Measurements from ENCODE around the gene ATF7.
"Not testable (repeated sequence)": the region's sequence is repeated elsewhere in the genome, so short reads cannot be mapped to it uniquely, and the experiment has no call there.

ATF7 gene

DNA sequence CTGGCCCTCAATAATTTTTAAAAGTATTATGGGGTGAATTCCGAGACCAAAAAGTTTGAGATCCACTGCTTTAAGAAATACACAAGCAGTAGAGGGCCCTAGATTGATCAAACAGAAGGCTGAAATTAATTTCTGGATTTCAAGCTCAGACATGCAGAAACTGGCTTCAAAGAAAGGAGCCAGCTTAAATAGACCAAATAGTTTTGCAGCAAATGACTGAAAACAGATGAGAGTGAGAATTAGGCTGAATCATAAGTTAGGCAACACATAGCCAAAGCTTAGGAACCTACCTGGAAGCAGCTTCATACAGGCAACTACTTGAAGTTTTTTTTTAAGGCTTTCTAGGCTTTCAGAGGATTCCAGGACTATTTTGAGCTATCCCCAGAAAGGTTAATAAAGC lies 12.4 kb downstream of the ATF7 start:
- H3K4me3 ChIP-seq (ENCODE audit: low read depth in 1 of 2, low read length in 2 of 2): no peak overlapping the region
- peaks cover 5% of the 10 kb centered on the region for H3K4me1 ChIP-seq (ENCODE audit: insufficient read depth, low read length)
- no peak overlapping the region for H2AFZ ChIP-seq (ENCODE audit: low read depth, low read length)
- no peak overlapping the region for H3K9ac ChIP-seq (ENCODE audit: low read depth, low read length)
- no peaks in the 10 kb centered on the region for H4K20me1 ChIP-seq (ENCODE audit: insufficient read depth, low read length)
- no peaks in the 10 kb centered on the region for H3K36me3 ChIP-seq (ENCODE audit: insufficient read depth, low read length)
- ATAC-seq (ENCODE audit: insufficient read depth, low read depth) (no peak), DNase-seq (no peak)
- H3K79me2 ChIP-seq (ENCODE audit: insufficient read depth, low read length): peaks cover 72% of the 10 kb centered on the region
- H3K4me2 ChIP-seq (ENCODE audit: insufficient read depth, low read length): no peak overlapping the region
- no peak overlapping the region for H3K27ac ChIP-seq (ENCODE audit: low read length)
- no peaks in the 10 kb centered on the region for H3K9me3 ChIP-seq (ENCODE audit: insufficient read depth, low read length, severe bottlenecking)
- TF ChIP-seq, protein P1, sequence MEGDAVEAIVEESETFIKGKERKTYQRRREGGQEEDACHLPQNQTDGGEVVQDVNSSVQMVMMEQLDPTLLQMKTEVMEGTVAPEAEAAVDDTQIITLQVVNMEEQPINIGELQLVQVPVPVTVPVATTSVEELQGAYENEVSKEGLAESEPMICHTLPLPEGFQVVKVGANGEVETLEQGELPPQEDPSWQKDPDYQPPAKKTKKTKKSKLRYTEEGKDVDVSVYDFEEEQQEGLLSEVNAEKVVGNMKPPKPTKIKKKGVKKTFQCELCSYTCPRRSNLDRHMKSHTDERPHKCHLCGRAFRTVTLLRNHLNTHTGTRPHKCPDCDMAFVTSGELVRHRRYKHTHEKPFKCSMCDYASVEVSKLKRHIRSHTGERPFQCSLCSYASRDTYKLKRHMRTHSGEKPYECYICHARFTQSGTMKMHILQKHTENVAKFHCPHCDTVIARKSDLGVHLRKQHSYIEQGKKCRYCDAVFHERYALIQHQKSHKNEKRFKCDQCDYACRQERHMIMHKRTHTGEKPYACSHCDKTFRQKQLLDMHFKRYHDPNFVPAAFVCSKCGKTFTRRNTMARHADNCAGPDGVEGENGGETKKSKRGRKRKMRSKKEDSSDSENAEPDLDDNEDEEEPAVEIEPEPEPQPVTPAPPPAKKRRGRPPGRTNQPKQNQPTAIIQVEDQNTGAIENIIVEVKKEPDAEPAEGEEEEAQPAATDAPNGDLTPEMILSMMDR (IDR thresholded peaks at IDR 0.05; ENCODE audit: borderline replicate concordance, extremely low read depth, low read length, poor library complexity, severe bottlenecking): no peak
- TF ChIP-seq EZH2 (IDR thresholded peaks at IDR 0.05; ENCODE audit: borderline replicate concordance, low read depth, low read length, severe bottlenecking): no peak
- no peaks in the 10 kb centered on the region for H3K27me3 ChIP-seq (ENCODE audit: insufficient read depth, low read length, poor library complexity)

DNA sequence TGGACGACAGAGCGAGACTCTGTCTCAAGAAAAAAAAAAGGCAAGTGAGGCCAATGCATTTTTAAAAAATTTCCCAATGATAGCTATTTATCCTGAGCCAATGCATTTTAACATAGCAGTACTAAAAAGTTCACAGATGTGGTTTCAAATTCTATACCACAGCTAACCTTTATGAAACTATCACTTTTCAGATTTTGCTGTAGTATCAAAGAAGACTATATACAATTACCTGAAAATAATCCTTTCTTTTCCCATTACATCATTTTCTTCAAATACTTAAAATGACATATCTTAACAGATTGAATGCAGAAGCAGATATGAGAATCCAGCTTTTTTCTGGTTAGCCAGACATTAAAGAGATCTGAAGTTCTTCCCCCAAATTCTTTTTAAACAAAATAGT lies 13.2 kb downstream of the ATF7 start:
- Histone ChIP-seq H3K9ac (ENCODE audit: low read depth, low read length) (no peak overlapping the region), H4K20me1 (ENCODE audit: insufficient read depth, low read length) (no peaks in the 10 kb centered on the region), H3K9me3 (ENCODE audit: insufficient read depth, low read length, severe bottlenecking) (no peaks in the 10 kb centered on the region), H3K27ac (ENCODE audit: low read length) (no peak overlapping the region), H3K27me3 (ENCODE audit: insufficient read depth, low read length, poor library complexity) (no peaks in the 10 kb centered on the region), H3K4me2 (ENCODE audit: insufficient read depth, low read length) (no peak overlapping the region), H3K36me3 (ENCODE audit: insufficient read depth, low read length) (no peaks in the 10 kb centered on the region), H3K79me2 (ENCODE audit: insufficient read depth, low read length) (peaks cover 70% of the 10 kb centered on the region), H3K4me1 (ENCODE audit: insufficient read depth, low read length) (no peaks in the 10 kb centered on the region), H3K4me3 (ENCODE audit: low read depth in 1 of 2, low read length in 2 of 2) (no peak overlapping the region), H2AFZ (ENCODE audit: low read depth, low read length) (no peak overlapping the region)
- no peak for TF ChIP-seq EZH2 (IDR thresholded peaks at IDR 0.05; ENCODE audit: borderline replicate concordance, low read depth, low read length, severe bottlenecking)
- TF ChIP-seq, protein P1 (IDR thresholded peaks at IDR 0.05; ENCODE audit: borderline replicate concordance, extremely low read depth, low read length, poor library complexity, severe bottlenecking): no peak
- no peak for DNase-seq
- no peak for ATAC-seq (ENCODE audit: insufficient read depth, low read depth)

DNA sequence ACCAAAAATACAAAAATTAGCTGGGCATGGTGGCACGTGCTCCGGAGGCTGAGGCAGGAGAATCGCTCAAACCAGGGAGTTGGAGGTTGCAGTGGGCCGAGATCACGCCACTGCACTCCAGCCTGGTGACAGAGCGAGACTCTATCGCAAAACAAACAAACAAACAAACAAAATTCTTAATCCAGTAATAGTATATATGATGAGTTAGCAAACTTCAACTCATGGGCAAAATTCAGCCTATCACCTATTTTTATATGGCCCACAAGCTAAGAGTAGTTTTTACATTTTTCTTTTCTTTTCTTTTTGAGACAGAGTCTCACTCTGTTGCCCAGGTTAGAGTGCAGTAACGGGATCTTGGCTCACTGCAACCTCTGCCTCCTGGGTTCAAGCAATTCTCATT lies 14.9 kb downstream of the ATF7 start:
- Histone ChIP-seq H3K9ac (ENCODE audit: low read depth, low read length) (no peak overlapping the region), H3K4me3 (ENCODE audit: low read depth in 1 of 2, low read length in 2 of 2) (no peak overlapping the region), H3K27ac (ENCODE audit: low read length) (no peak overlapping the region), H3K36me3 (ENCODE audit: insufficient read depth, low read length) (no peaks in the 10 kb centered on the region), H3K4me1 (ENCODE audit: insufficient read depth, low read length) (no peaks in the 10 kb centered on the region), H3K4me2 (ENCODE audit: insufficient read depth, low read length) (no peak overlapping the region), H4K20me1 (ENCODE audit: insufficient read depth, low read length) (no peaks in the 10 kb centered on the region), H3K27me3 (ENCODE audit: insufficient read depth, low read length, poor library complexity) (no peaks in the 10 kb centered on the region), H3K9me3 (ENCODE audit: insufficient read depth, low read length, severe bottlenecking) (no peaks in the 10 kb centered on the region), H2AFZ (ENCODE audit: low read depth, low read length) (no peak overlapping the region), H3K79me2 (ENCODE audit: insufficient read depth, low read length) (peaks cover 57% of the 10 kb centered on the region)
- DNase-seq (no peak), ATAC-seq (ENCODE audit: insufficient read depth, low read depth) (no peak)
- TF ChIP-seq, protein P1 (IDR thresholded peaks at IDR 0.05; ENCODE audit: borderline replicate concordance, extremely low read depth, low read length, poor library complexity, severe bottlenecking): no peak
- TF ChIP-seq EZH2 (IDR thresholded peaks at IDR 0.05; ENCODE audit: borderline replicate concordance, low read depth, low read length, severe bottlenecking): no peak

DNA sequence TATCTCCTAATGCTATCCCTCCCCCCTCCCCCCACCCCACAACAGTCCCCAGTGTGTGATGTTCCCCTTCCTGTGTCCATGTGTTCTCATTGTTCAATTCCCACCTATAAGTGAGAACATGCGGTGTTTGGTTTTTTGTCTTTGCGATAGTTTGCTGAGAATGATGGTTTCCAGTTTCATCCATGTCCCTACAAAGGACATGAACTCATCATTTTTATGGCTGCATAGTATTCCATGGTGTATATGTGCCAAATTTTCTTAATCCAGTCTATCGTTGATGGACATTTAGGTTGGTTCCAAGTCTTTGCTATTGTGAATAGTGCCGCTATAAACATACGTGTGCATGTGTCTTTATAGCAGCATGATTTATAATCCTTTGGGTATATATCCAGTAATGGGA lies 19.5 kb downstream of the ATF7 start:
- not testable (repeated sequence) for H2AFZ ChIP-seq (ENCODE audit: low read depth, low read length); H3K9ac ChIP-seq (ENCODE audit: low read depth, low read length); ATAC-seq (ENCODE audit: insufficient read depth, low read depth); DNase-seq; H3K27ac ChIP-seq (ENCODE audit: low read length); H4K20me1 ChIP-seq (ENCODE audit: insufficient read depth, low read length); H3K36me3 ChIP-seq (ENCODE audit: insufficient read depth, low read length); H3K9me3 ChIP-seq (ENCODE audit: insufficient read depth, low read length, severe bottlenecking); H3K4me2 ChIP-seq (ENCODE audit: insufficient read depth, low read length); H3K27me3 ChIP-seq (ENCODE audit: insufficient read depth, low read length, poor library complexity); H3K4me3 ChIP-seq (ENCODE audit: low read depth in 1 of 2, low read length in 2 of 2)
- H3K4me1 ChIP-seq (ENCODE audit: insufficient read depth, low read length): peaks cover 17% of the 10 kb centered on the region
- H3K79me2 ChIP-seq (ENCODE audit: insufficient read depth, low read length): peaks cover 40% of the 10 kb centered on the region

All from DND-41 (cell line).